H1 (cell line): ENCODE data around the gene GABRB2. TPM values are rescaled to one million over a fixed set of nuclear protein-coding genes. Genes with fewer than 3 reads are reported as not detected.

Source experiments
- CTCF ChIA-PET: fragments of 300-600 bp; sonication (Branson Sonifier 250); formaldehyde crosslinking; loops from one replicate; lab custom pipeline; 2021; ENCODE audit not compliant: partially characterized antibody; lab: Charles Lee
- POLR2A ChIA-PET: fragments of 300-600 bp; sonication (Branson Sonifier 250); formaldehyde crosslinking; loops from one replicate; lab custom pipeline; 2021; ENCODE audit warnings: inconsistent platforms; ENCODE audit not compliant: partially characterized antibody; lab: Charles Lee
- DNase-seq, 2 experiments: peaks; one replicate each; pipeline versions ENCODE4 v3.0.0 to v3.0.0-alpha.2; 2010 to 2022; ENCODE audit warnings: low spot score in 2 of 2, low read depth in 1 of 2, mixed read lengths in 1 of 2
- FAIRE-seq: peaks from 2 replicates; lab custom pipeline; 2011; peaks lifted over from hg19 to GRCh38; lab: Jason Lieb, UNC
- H2AFZ ChIP-seq: 2 replicates; pipeline ENCODE4 v1.8.1; 2012; ENCODE audit warnings: low read length, inconsistent platforms
- H2AK5ac ChIP-seq: 2 replicates; pipeline ENCODE4 v1.6.1; 2013; ENCODE audit warnings: low read depth, low read length
- H2BK120ac ChIP-seq: replicated peaks from 2 replicates; pipeline ENCODE3; 2013; ENCODE audit warnings: low read depth, low read length, inconsistent platforms
- H2BK12ac ChIP-seq: 2 replicates; pipeline ENCODE4 v1.6.1; 2013; ENCODE audit warnings: low read depth, low read length
- H2BK15ac ChIP-seq: 2 replicates; pipeline ENCODE4 v1.6.1; 2013; ENCODE audit warnings: low read length
- H2BK20ac ChIP-seq: 2 replicates; pipeline ENCODE4 v1.6.1; 2013; ENCODE audit warnings: low read length
- H2BK5ac ChIP-seq: 2 replicates; pipeline ENCODE4 v1.6.1; 2013; ENCODE audit warnings: low read depth, low read length
- H3K14ac ChIP-seq: 2 replicates; pipeline ENCODE4 v1.6.1; 2013; ENCODE audit warnings: inconsistent platforms; ENCODE audit not compliant: insufficient read length
- H3K18ac ChIP-seq: 2 replicates; pipeline ENCODE4 v1.6.1; 2013; ENCODE audit warnings: low read length; ENCODE audit errors: extremely low read depth
- H3K23ac ChIP-seq: 2 replicates; pipeline ENCODE4 v1.6.1; 2013; ENCODE audit warnings: inconsistent platforms; ENCODE audit not compliant: insufficient read length
- H3K23me2 ChIP-seq: 2 replicates; pipeline ENCODE4 v1.6.1; 2013; ENCODE audit warnings: low read depth, low read length
- H3K27ac ChIP-seq: 2 replicates; pipeline ENCODE4 v1.6.1; 2011; ENCODE audit warnings: low read depth, low read length, inconsistent platforms
- H3K27me3 ChIP-seq, 4 experiments: replicated peaks in 1 of 4; 1 replicate in 1 of 4; 2 replicates in 3 of 4; pipeline versions ENCODE4 v1.6.1 to v1.8.1; 2011 to 2013; ENCODE audit warnings: low read length in 3 of 4, mild to moderate bottlenecking in 3 of 4, inconsistent platforms in 2 of 4, mixed read lengths in 2 of 4, moderate library complexity in 1 of 4; ENCODE audit not compliant: control insufficient read depth in 3 of 4, insufficient read depth in 3 of 4; ENCODE audit errors: extremely low read depth in 1 of 4
- H3K36me3 ChIP-seq, 4 experiments: 2 replicates each; pipeline versions ENCODE4 v1.6.1 to v1.8.1; 2011 to 2013; ENCODE audit warnings: mild to moderate bottlenecking in 4 of 4, low read length in 3 of 4, moderate library complexity in 2 of 4, control low read depth in 1 of 4, inconsistent platforms in 1 of 4; ENCODE audit not compliant: insufficient read depth in 4 of 4, control insufficient read depth in 2 of 4
- H3K4ac ChIP-seq: replicated peaks from 2 replicates; pipeline ENCODE3; 2013; ENCODE audit warnings: low read length, low read depth, mixed read lengths, inconsistent platforms; ENCODE audit not compliant: insufficient read length
- H3K4me1 ChIP-seq, 4 experiments: replicated peaks in 1 of 4; 1 replicate in 1 of 4; 2 replicates in 3 of 4; pipeline versions ENCODE4 v1.6.1 to v1.8.1; 2011 to 2013; ENCODE audit warnings: low read length in 3 of 4, inconsistent platforms in 2 of 4, mixed read lengths in 1 of 4; ENCODE audit not compliant: insufficient read depth in 4 of 4, control insufficient read depth in 3 of 4
- H3K4me2 ChIP-seq, 2 experiments: 2 replicates each; pipeline versions ENCODE4 v1.6.1 to v1.8.1; 2011 to 2013; ENCODE audit warnings: low read depth in 2 of 2, low read length in 2 of 2, control low read depth in 1 of 2, inconsistent platforms in 1 of 2, mild to moderate bottlenecking in 1 of 2; ENCODE audit not compliant: insufficient read depth in 1 of 2
- H3K4me3 ChIP-seq, 4 experiments: fragments of 200-600, 300-600 bp in 1 of 4; sonication (generic), shearing (Covaris generic), sonication (Bioruptor Twin) in 1 of 4; 2 replicates each; pipeline versions ENCODE4 v1.5.1 to v1.8.1; 2011 to 2016; ENCODE audit warnings: low read length in 4 of 4, low read depth in 3 of 4, control low read depth in 2 of 4, inconsistent platforms in 2 of 4, mild to moderate bottlenecking in 2 of 4, mixed read lengths in 1 of 4, moderate library complexity in 1 of 4; ENCODE audit not compliant: insufficient read depth in 2 of 4; ENCODE audit errors: extremely low read depth in 1 of 4
- H3K56ac ChIP-seq: replicated peaks from 2 replicates; pipeline ENCODE3; 2013; ENCODE audit warnings: low read depth, mild to moderate bottlenecking, mixed read lengths, low read length, inconsistent platforms; ENCODE audit not compliant: insufficient read length
- H3K79me1 ChIP-seq: 2 replicates; pipeline ENCODE4 v1.6.1; 2013; ENCODE audit warnings: low read depth, low read length, control low read depth
- H3K79me2 ChIP-seq, 2 experiments: 2 replicates each; pipeline versions ENCODE4 v1.6.1 to v1.8.1; 2012 to 2013; ENCODE audit warnings: low read length in 2 of 2, mild to moderate bottlenecking in 2 of 2, inconsistent platforms in 1 of 2; ENCODE audit not compliant: insufficient read depth in 2 of 2, control insufficient read depth in 1 of 2
- H3K9ac ChIP-seq, 4 experiments: replicated peaks in 1 of 4; 1 replicate in 1 of 4; 2 replicates in 3 of 4; pipeline versions ENCODE4 v1.6.1 to v1.8.1; 2011 to 2013; ENCODE audit warnings: low read depth in 3 of 4, low read length in 3 of 4, control low read depth in 2 of 4, mild to moderate bottlenecking in 2 of 4, moderate library complexity in 2 of 4, inconsistent platforms in 1 of 4; ENCODE audit errors: extremely low read depth in 1 of 4
- H3K9me3 ChIP-seq, 2 experiments: 2 replicates each; pipeline versions ENCODE4 v1.6.1 to v1.8.1; 2012 to 2013; ENCODE audit warnings: mild to moderate bottlenecking in 2 of 2, moderate library complexity in 2 of 2, control low read depth in 1 of 2, inconsistent platforms in 1 of 2, low read depth in 1 of 2, low read length in 1 of 2, mixed read lengths in 1 of 2; ENCODE audit not compliant: insufficient read depth in 2 of 2
- H4K20me1 ChIP-seq, 2 experiments: replicated peaks in 1 of 2; 2 replicates each; pipeline versions ENCODE3 to v1.8.1; 2011 to 2013; ENCODE audit warnings: inconsistent platforms in 2 of 2, low read length in 2 of 2, mild to moderate bottlenecking in 1 of 2; ENCODE audit not compliant: insufficient read depth in 2 of 2, control insufficient read depth in 1 of 2
- H4K5ac ChIP-seq: 2 replicates; pipeline ENCODE4 v1.6.1; 2013; ENCODE audit warnings: low read length, low read depth, mixed read lengths, inconsistent platforms; ENCODE audit not compliant: insufficient read length
- H4K8ac ChIP-seq: 2 replicates; pipeline ENCODE4 v1.8.0; 2013; ENCODE audit warnings: mild to moderate bottlenecking, moderate library complexity, low read length, inconsistent platforms; ENCODE audit not compliant: insufficient read depth; ENCODE audit errors: extremely low read depth
- H4K91ac ChIP-seq: replicated peaks from 2 replicates; pipeline ENCODE3; 2013; ENCODE audit warnings: low read length, mixed read lengths, inconsistent platforms; ENCODE audit not compliant: insufficient read length
- CTBP2 ChIP-seq: IDR thresholded peaks from 2 replicates; pipeline ENCODE4 v1.7.0; 2011; ENCODE audit warnings: borderline replicate concordance, mild to moderate bottlenecking, moderate library complexity, mixed read lengths, low read length; ENCODE audit not compliant: insufficient read depth, insufficient read length
- SP1 ChIP-seq: IDR thresholded peaks from 2 replicates; pipeline ENCODE4 v1.6.1; 2011; ENCODE audit warnings: low read depth, low read length
- SP4 ChIP-seq: IDR thresholded peaks from 2 replicates; pipeline ENCODE4 v1.6.1; 2012; ENCODE audit warnings: low read length, inconsistent platforms
- WGBS, 2 experiments: shearing (Covaris generic) in 1 of 2; methylation state at CpG; one replicate each; pipeline versions ENCODE4 v1.1.6 to v1.1.7; 2013 to 2015; ENCODE audit warnings: low lambda C conversion rate in 2 of 2, mixed read lengths in 2 of 2, inconsistent platforms in 1 of 2, low coverage in 1 of 2, missing lambda C conversion rate in 1 of 2; ENCODE audit not compliant: insufficient replicate concordance in 2 of 2, insufficient coverage in 1 of 2, insufficient read length in 1 of 2; ENCODE audit errors: extremely low coverage in 1 of 2, missing lambda C conversion rate in 1 of 2; 5-methylcytosine and 5-hydroxymethylcytosine counted together
- polyA plus RNA-seq, 7 experiments: library from polyadenylated mRNA; depleted of rRNA in 3 of 7; stranded (reverse) in 5 of 7; unstranded in 2 of 7; fragments of >200 nt in 5 of 7; fragments of 200-250 nt in 2 of 7; gene quantifications; 1 replicate in 5 of 7; 2 replicates in 1 of 7; 4 replicates in 1 of 7; pipeline versions ENCODE4 v1.2.1 to v1.2.3, GENCODE V29; 2011 to 2013; ENCODE audit warnings: missing spikeins in 2 of 7, mixed read lengths in 2 of 7
- total RNA-seq: library from RNA; stranded (reverse); fragmentation: NEBNext Ultra II Directional; extraction: Animal tissue kit (Norgen Biotek cat#: 25700); gene quantifications from 2 replicates; pipeline ENCODE4 v1.2.1, GENCODE V29; 2021
- TF ChIP-seq, protein P1 (sequence below), 3 experiments: IDR thresholded peaks; 1 replicate in 2 of 3; 2 replicates in 1 of 3; pipeline versions ENCODE4 v1.5.1 to v1.6.1; 2011; ENCODE audit warnings: low read length in 3 of 3, mild to moderate bottlenecking in 3 of 3, inconsistent platforms in 2 of 3, low read depth in 1 of 3, moderate library complexity in 1 of 3; ENCODE audit not compliant: insufficient read depth in 1 of 3; ENCODE audit errors: control extremely low read depth in 1 of 3

Gene GABRB2
- total and polyA plus RNA-seq, 2 of the 8 experiments (the other 6 are each of a cell fraction or from before 2014, with no cell fraction given): 0.54 to 1.9 TPM

DNA sequence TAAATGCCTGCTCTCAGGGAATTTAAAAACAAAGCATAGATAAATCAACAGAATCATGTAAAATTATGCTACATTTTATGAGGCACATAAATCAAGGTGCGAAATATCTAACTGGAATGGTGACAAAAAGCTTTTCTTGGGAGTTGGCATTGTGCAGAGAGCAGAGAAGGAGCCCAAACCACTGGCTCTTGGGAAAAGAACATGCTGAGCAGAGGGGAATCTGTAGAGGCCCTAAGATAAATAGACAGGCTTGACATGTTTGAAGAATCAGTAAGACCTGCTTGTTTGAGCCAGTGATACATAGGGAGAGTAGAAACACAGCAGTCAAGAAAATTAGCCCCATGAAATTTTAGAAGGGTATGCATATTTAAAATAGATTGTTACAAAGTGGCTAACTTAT lies 85.8 kb downstream of the GABRB2 start:
- Histone ChIP-seq H3K79me1 (no peaks in the 10 kb centered on the region), H4K91ac (no peak overlapping the region), H3K56ac (no peak overlapping the region), H3K9ac (no peak overlapping the region), H3K36me3 (no peaks in the 10 kb centered on the region), H3K4me2 (no peak overlapping the region), H3K23ac (no peak overlapping the region), H3K27me3 (no peaks in the 10 kb centered on the region), H3K27ac (no peak overlapping the region)
- TF ChIP-seq SP4: no peak
- TF ChIP-seq, protein P1, sequence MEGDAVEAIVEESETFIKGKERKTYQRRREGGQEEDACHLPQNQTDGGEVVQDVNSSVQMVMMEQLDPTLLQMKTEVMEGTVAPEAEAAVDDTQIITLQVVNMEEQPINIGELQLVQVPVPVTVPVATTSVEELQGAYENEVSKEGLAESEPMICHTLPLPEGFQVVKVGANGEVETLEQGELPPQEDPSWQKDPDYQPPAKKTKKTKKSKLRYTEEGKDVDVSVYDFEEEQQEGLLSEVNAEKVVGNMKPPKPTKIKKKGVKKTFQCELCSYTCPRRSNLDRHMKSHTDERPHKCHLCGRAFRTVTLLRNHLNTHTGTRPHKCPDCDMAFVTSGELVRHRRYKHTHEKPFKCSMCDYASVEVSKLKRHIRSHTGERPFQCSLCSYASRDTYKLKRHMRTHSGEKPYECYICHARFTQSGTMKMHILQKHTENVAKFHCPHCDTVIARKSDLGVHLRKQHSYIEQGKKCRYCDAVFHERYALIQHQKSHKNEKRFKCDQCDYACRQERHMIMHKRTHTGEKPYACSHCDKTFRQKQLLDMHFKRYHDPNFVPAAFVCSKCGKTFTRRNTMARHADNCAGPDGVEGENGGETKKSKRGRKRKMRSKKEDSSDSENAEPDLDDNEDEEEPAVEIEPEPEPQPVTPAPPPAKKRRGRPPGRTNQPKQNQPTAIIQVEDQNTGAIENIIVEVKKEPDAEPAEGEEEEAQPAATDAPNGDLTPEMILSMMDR (IDR thresholded peaks at IDR 0.05; ENCODE audit: control extremely low read depth in 1 of 3, insufficient read depth in 1 of 3, low read depth in 1 of 3, low read length in 3 of 3): no peak
- no peak for TF ChIP-seq CTBP2
- TF ChIP-seq SP1: no peak
- TF ChIP-seq, all 59 proteins: peak for 0
- POLR2A ChIA-PET: no interaction called here
- H2BK5ac ChIP-seq: no peak overlapping the region
- no peak overlapping the region for H4K8ac ChIP-seq
- H2BK20ac ChIP-seq: no peak overlapping the region
- no peak overlapping the region for H2AK5ac ChIP-seq
- 91% methylated on average over 1 of the region's 1 CpG; no CpG with 5 or more reads in 1 of the 2 experiments for WGBS, 2 experiments
- H3K9me3 ChIP-seq: no peaks in the 10 kb centered on the region
- DNase-seq (no peak), FAIRE-seq (no peak)
- no peak overlapping the region for H2BK120ac ChIP-seq
- no peak overlapping the region for H3K18ac ChIP-seq
- no peaks in the 10 kb centered on the region for H3K79me2 ChIP-seq
- no peak overlapping the region for H4K5ac ChIP-seq
- no peak overlapping the region for H3K14ac ChIP-seq
- CTCF ChIA-PET: no interaction called here
- no peaks in the 10 kb centered on the region; a peak in 1 of 7 replicates for H3K4me1 ChIP-seq
- H3K4me3 ChIP-seq: no peak overlapping the region
- H3K4ac ChIP-seq: no peak overlapping the region
- H2BK15ac ChIP-seq: no peak overlapping the region
- no peaks in the 10 kb centered on the region for H4K20me1 ChIP-seq
- H3K23me2 ChIP-seq: no peaks in the 10 kb centered on the region
- no peak overlapping the region for H2AFZ ChIP-seq
- H2BK12ac ChIP-seq: no peak overlapping the region
